Measurements from ENCODE around the gene KCNJ9.

KCNJ9 gene

DNA sequence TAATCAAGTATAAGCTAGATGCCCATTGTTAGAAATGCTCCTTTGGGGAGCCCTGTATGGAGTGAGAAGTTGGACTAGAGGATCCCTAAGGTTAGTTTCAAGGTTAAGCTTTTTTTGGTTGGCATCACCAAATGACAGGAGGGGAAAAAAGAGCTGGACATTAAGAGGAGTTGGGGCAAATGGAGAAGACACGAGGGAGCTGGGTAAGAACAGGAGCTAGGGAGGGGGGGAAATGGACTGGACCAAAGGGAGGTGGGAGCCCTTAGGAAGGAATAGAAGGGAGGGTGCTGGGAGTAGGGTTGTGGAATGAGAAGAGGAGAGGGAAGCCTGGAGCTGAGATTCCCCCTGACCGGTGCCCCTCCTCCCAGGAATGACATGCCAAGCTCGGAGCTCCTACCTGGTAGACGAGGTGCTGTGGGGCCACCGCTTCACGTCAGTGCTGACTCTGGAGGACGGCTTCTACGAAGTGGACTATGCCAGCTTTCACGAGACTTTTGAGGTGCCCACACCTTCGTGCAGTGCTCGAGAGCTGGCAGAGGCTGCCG lies 5.9 kb downstream of the KCNJ9 start:
- DNase-seq (ENCODE audit: low read depth): no peak

DNA sequence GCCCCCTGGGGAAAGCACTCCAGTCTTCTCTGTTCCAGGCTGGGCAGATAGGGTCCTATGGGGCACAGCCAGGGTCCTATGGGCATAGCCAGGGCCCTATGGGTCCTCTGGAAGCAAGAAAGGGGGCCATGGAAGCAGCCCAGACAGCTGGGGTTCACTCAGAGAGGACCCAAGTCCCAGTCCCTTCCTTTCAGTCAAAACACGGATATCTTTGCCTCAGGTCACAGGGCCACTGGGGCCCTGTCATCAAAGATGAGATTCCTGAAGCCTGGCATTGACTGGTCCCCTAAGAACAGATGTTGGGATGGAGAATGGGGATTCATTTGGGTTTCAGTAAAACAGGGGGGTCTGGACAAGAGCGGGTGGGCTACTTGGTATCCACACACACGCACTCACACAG lies 8.5 kb downstream of the KCNJ9 start:
- no peak for DNase-seq (ENCODE audit: low read depth)

DNA sequence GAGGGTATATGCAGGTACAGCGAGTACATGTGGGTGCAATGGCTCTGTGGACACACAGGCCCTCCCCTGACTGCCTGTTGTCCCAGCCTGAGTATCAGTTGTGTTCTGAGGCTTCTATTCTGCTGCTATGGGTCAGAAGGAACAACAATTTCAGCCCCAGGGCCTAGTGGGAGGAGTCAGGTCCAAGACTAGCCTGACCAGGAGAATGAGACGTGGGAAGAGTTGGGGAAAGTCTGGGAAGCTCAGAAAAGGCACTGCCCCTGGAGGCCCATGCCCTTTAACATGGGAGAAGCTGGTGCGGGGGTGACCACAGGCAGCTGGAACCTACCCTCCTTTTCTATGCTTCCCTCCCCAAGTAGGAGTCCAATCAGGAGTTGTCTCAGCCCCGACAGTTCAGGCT lies 9.4 kb downstream of the KCNJ9 start:
- DNase-seq (ENCODE audit: low read depth): no peak

DNA sequence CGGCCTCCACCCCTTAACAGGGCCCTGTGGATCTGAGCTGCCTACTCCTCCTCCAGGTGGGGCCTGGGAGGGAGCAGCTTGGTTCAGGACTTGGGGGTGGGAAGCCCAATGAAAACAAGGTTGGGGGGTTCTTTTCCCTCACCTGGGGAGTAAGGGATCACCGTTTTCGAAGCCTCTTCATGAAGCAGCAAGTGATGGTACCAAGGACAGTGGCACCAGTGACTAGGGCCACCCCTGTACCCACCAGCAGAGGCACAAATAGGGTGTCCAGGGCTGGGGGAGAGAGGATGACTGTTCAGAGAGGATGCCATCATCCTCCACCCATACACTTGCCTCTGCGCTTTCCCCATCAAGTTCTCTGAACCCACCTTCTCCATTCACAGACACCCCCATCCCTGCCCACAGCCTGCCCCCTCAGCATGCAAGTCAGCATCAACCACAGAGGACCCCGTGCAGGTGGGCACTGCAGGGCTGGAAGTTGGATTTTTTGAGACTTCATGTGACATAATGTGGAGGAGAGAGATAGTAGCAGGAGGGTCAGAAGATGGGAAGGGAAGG lies 10.4 kb downstream of the KCNJ9 start:
- no peak for DNase-seq (ENCODE audit: low read depth)

DNA sequence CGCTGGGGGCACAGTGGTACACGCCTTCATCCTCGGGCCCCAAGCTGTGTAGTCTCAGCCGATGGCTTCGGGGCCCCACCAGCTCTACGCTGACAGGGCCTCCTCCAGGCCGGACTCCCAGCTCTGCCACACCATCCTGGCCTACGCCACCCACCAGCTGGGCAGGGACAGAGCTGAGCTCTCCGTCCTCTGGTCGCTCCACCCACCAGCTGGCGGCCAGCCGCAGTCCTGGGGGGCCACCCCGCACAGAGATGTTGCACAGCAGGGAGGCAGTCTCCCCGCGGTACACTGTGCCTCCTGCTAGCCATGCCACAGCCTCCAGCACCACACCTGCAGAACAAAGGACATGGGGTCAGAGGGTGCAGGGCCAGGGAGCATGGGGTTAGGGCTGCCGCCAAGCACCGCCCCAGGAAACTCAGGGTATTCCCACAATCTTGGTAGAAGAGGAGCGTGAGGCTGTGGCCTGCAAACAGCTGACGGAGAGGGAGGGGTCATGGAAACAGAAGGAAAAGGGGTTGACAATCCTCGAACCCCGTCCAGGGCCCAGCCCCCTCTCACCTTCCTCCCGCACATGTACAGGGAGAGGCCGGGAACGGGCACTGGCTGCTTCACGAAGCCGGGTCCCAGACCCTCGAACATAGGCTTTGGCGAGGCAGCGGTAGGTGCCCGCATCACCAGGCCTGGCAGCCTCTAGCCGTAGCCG lies 11.2 kb downstream of the KCNJ9 start:
- no peak for DNase-seq (ENCODE audit: low read depth)

DNA sequence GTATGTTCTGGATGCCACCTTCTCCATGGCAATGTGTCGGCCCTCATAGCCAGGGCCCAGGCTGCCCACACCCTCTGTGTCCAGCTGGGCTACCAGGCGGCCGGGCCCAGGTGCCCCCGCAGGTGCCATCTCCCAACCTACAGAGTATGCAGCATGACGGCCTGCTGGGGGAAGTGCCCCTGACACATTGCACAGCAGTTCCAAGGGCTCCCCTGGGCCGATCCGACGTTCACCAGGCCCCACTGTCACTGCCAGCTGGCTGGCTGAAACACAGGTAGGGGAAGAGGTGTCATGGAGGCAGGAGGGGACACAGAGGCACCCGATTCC lies 11.7 kb downstream of the KCNJ9 start:
- no peak for DNase-seq (ENCODE audit: low read depth)

DNA sequence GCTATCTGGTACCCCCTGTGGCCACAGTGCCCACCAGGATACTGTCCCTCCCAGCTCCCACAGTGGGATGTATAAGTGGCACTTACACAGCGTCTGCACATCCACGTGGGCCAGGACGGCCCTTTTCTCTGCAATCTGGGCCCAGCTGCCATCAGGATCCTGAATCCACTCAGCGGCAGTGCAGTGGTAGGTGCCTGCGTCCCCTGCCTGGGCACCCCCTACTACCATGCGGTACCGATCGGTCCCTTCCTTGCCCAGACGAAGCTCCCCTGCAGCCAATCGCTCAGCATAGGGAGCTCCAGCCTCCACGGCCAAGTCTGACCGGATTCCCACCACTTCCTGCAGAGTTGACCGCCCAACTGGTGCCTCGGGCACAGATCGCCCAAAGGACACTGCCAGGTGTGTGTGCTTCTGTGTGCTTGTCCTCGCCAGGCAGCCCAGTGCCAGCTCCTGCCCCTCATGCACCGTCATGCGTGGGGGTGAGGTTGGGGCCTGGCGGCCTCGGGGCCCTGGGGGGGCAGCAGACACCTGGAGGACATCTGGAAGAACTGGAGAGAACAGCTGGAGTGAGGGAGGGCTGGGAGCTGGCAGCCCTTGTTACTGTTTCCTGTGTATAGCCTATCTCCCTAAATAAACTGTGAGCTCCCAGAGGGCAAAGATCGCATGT lies 12.4 kb downstream of the KCNJ9 start:
- no peak for DNase-seq (ENCODE audit: low read depth)

DNA sequence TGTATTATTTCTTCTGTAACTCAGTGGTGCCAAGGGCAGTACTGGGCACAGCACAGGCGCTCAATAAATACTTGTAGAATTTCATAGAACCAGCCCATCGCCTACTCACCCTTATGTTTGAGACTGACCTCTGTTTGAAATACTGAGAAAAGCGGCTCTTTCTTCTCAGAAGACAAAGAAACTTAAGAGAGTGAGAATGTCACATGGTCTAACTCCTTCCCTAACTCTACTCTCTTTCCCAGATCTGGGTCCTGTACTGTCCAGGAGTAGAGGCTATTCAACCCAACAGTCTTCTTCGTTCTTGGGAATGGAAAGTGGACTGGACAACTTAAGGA lies 12.9 kb downstream of the KCNJ9 start:
- DNase-seq (ENCODE audit: low read depth): no peak

DNA sequence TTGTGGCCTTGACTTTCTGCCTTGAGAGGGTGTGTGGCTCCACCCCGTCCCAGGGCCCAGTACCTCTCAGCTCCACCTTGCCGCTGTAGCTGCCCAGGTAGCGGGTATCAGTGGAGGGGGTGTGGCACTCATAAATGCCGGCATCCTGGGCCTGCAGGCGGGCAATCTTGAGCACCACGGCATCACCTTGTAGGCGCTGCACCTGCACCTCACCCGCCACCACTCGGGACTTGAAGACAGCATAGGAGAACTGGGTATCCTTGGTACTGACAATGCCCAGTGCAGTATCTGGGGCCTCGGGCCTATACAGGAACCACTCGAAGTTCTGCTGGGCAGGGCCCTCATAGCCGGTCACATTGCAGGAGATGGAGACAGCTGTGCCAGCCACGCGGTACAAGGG lies 13.5 kb downstream of the KCNJ9 start:
- DNase-seq (ENCODE audit: low read depth): no peak

DNA sequence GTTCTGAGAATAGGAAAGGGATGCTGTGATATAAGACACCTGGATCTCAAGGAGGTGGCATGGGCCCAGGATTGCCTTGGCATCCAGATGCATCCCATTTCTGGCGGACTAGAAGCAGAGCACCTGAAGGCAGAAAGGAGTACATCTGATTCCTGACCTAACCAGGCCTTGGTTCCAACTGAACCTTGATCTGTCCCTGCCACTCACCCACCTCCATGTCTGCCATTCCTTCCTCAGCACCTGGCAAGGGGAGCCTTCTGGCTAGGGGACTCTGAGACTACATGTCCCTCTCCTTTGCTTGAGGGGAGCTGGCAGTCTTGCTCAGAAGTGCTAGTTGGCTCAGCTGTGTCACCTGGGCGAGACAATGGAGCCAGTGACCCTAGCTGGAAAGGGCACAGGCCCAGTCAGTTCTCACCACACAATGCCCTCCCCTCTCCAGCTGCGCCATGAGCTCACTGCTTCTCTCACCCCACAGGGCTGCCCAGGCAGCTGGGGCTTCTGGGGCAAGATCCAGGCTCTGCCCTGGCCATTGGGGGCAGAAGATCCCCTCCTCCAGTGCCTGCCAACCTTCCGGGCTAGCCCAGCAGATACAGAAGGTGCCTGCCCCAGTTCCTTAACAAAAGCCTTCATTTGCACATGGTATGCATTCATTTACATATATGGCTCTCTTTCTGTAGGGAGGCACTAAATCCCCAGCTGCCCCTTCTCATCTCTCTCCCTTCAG lies 14.2 kb downstream of the KCNJ9 start:
- DNase-seq (ENCODE audit: low read depth): no peak

DNA sequence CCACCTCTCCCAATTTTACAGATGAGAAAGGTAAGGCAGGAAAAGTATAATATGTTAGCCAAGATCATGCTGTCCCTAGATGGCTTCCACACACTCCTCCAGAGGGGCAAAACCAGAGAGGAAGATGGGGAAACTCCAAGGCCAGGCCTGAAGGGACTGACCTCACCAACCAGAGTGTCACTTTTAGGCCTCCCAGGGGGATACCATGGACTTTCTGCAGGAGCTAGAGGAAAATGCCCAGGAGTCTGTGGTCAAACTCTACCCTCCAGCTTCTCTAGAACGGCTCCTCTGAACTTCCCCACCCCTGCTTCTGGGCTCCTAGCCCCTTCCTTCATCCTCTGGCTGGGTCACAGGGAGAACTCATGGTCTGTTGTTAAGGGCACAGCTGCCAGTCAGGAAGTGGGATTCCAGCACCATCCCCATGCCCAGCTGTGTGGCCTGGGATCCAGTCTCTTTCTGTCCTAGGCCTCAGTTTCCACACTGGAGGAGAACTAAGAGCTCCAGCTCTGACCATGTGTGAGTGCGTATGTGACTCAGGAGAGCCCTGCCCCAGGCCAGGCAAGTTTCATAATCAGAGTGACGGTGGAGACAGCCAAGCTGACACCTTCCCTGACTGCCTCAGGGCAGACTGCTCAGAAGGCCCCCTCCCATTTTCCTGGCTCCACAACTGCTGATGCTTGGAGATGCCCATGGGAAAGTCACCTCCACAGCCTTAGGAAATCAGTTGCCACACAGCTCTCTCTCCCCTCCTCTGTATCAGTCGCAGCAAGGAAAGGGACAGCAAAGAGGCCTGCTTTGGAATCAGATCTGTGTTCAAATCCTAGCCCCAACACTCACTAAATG lies 15.2 kb downstream of the KCNJ9 start:
- no peak for DNase-seq (ENCODE audit: low read depth)

DNA sequence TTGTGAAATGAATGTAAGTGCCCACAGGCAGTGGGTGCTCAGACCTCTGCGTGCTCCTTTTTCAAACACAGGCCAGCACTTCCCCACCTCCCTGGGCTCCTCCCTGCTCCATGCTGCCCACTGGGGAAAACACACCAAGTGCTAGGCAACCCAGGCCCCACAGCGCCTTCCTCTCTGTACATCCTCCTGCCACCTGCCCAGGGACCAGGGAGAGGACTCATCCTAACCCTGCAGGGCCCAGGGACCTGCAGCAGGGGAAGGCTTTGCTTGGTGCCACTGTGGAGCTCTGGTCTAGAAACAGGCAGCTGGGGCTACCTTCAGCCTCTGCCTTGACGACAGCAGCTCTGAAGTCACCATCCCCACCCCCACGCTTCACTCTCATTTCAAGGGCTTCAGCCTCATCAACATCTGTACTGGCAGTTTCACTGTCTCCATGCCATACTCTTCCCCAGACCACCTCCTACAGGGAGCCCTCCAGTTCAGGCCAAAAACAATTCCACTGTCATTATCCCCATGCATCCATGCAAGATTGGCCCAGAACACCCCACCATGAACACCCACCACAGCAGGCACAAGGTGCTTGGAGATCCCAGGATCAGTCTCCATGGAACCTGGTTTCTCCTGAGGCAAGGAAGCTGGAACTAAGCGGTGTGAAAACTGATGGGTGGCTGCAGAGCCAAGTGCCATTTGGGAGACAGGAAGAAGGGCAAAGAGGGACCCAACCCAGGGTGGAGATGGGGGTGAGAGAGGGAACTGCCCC lies 16.0 kb downstream of the KCNJ9 start:
- no peak for DNase-seq (ENCODE audit: low read depth)

DNA sequence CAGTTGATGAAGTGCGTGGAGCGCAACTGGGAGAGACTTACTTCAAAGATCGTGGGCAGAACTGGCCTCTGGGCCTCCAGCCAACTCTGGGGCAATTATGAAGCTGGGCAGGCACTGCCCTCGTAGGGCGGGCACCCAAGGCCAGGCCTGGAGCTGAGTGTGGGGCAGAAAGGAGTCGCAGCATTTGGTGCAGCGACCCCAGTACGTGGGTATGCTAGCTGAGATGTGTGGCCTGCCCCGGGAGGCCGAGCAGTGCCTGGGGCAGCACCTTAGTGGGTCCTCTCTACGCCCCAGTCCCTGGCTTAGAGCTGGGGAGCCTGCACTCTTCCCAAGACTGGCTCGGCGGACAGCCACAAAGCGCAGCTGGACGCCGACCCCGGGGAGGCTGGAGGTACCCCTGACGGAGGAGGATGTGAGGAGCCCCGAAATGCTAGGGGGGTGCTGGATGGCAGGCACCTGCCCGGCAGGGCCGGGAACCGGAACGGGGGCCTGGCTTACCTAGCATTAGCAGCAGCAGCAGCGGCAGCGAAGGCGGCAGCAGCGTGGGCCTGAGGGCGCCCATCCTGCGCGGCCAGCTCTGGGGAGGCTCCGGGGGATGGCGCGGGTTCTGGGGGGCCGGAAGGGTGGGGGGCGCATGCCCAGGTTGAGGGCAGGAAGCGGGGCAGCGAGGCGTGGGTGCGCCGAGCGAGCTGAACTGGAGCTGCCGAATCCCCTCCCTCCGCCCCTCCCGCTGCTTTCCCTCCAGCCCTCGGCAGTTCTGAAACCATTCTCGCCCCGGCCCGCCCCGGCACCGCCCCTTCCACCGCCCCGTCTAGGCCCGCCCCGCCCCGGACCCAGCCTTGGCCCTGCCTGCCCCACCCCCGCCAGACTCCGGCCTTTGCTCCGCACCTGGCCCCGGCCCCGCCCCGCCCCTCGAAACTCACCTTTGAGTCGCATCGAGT lies 16.8 kb downstream of the KCNJ9 start, which contains the start of gene IGSF8:
Gene IGSF8, minus strand, starts transcription at position 709 of the 941 bp plus-strand sequence. Its CDS starts 147 bp downstream, at position 562.
- peak; percentile 90 for DNase-seq (ENCODE audit: low read depth)

DNA sequence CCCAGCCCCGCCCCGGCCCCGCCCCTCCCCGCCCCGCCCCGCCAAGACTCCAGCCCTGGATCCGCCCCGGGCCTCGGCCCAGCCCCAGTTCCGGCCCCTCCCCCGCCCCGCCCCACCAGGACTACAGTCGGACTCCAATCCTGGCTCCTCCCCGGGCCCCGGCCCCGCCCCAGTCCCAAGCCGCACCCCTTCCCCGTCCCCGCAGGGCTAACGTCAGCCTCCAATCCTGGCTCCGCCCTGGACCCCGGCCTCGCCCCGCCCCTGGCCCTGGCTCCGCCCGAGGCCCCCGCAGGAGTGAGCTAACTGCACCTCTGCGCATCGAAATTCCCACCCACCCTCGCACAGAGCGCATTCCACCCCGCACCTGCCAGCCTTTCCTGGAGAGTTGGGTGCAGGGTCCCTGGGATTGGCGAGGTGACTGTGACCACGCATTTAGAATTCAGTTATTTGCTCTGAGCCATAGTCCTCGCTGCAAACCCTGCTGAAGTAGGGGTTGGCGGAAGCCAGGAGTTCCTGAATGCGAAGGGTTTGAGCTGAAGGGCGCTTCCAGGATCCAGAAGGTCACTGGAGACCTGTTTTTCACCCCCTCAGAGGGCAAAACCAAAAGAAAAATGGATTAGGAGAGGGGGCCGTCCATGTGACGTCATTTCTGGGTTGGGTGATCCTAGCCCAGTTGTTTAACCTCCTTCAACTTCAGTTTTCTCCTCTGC lies 17.7 kb downstream of the KCNJ9 start:
- peak; percentile 97 for DNase-seq (ENCODE audit: low read depth)

DNA sequence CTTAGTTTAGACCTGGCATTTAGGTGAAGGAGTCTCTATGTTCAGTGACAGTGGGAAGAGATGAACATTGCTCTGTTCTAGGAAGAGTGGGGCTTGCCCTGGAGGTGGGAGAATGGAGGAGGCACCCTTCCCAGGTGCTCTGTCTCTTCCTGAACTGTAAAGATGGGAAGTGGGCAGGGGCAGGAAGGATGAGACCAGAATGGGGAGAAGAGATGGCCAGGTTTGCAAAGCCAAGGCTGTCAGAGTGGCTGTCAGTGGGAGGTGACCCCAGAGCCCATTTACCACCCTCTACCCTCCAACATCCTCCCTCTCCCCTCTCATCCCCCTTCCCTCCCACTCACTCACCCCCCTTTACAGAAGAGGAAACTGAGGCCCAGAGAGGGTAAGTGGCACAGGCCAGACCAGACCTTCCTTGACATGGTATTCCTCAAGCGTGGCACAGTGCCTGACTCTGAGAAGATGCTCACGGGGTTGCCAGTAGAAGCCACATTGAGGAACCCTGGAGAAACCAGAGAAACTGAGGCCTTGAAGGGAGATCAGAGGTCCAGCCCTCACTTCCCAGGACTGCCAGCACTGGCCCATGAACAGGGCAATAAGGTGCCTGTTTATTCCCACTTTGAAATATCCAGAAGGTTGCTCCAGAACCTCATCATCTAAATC lies 18.5 kb downstream of the KCNJ9 start:
- no peak for DNase-seq (ENCODE audit: low read depth)

DNA sequence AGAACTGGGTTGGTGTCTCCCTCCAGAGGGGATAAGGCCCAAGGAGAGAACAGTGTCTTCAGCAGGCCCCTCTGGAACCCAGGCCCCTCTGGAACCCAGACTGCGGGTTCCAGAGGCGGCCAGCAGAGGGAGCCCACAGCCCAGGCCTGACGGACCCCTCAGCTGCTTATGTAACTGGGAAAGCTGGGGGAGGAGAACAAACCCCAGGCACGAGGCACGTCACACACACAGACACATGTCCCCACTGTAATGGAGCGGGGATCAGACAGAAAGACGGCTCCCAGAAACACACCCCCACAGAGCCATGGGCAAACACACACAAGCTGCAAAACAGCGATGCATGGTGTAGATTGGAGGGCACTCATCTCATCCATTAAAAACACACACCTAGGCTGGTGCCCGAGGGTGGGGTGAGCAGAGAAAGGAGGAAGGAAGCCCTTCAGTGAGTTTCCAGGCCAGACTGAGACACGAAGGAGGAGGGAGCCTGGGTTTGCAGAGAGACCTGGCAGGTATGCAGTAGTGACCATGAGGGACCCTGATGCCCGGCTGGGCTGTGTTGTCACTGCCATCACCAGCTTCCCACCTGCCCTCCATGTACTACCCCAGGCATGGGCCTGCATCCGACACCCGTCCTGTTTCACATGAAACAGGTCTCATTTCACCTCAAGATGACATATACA lies 19.8 kb downstream of the KCNJ9 start:
- DNase-seq (ENCODE audit: low read depth): peak; percentile 57

DNA sequence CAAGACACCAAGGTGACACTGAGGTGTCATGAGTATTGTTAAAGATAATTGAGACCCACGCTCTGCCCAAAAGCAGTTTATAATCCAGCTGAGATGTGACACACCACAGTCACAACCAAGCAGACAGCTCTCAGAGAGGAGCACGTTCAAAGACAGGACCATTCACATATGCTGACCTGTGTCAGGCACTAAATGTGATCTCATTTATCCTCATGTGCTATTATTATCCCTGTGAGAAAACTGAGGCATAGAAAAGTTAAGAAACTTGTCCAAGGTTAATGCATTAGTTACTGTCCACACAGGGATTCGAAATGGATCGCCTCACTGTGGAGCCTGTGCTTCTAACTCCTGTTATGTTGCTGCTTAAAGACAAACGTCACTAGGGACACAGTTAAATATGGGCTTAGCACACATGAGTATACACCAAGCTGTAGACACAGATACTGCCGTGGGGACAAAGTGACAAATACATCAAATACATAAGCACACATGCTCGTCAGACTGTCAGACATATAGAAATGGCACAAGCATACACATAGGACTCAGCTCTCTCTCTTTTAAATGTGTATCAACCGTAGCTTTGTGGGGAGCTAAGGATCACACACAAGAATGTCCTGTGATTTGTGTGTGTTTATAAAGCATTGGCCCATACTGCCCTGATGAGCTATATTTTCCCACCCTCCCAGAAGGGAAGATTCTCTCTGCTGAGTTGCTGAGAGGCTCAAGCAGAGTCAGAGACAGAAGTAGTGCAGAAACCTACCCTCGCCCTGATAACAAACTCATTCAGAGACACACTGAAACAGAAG lies 20.6 kb downstream of the KCNJ9 start:
- no peak for DNase-seq (ENCODE audit: low read depth)

Data from stimulated activated CD8-positive, alpha-beta memory T cell treated with anti-CD3 and anti-CD28 coated beads, Interleukin-12 subunit alpha, Interleukin-12 subunit beta, amount 100 ng/mL, for 1 hour (primary cell).